Midbrain (tissue), 1 donor: Measurements from ENCODE around the gene PCDHGA4.
"Not testable (repeated sequence)": the region's sequence is repeated elsewhere in the genome, so short reads cannot be mapped to it uniquely, and the experiment has no call there.

ENCODE experiments used
- DNase-seq: peaks from one replicate; lab custom pipeline; 2025; lab: John Stamatoyannopoulos, UW

PCDHGA4 gene

DNA sequence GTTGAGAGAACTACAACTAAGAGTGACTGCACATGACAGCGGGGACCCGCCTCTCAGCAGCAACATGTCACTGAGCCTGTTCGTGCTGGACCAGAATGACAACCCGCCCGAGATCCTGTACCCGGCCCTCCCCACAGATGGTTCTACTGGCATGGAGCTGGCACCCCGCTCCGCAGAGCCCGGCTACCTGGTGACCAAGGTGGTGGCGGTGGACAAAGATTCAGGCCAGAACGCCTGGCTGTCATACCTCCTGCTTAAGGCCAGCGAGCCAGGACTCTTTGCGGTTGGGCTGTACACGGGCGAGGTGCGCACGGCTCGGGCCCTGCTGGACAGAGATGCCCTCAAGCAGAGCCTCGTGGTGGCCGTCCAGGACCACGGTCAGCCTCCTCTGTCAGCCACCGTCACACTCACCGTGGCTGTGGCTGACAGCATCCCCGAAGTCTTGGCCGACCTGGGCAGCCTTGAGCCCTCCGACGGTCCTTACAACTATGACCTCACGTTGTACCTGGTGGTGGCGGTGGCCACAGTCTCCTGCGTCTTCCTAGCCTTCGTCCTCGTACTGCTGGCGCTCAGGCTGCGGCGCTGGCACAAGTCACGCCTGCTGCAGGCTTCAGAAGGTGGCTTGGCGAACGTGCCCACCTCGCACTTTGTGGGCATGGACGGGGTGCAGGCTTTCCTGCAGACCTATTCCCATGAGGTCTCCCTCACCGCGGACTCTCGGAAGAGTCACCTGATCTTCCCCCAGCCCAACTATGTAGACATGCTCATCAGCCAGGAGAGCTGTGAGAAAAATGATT, 29.8 kb downstream of the PCDHGA4 start:
- DNase-seq, result no peak

GRCh38 chr5:141387557-141388311, 32.9 kb downstream of the PCDHGA4 start, which contains the start of gene PCDHGB4:
Gene PCDHGB4 (plus strand): TSS chr5:141387698. CDS start chr5:141387885, 187 bp downstream.
- DNase-seq, result not testable (repeated sequence)

DNA sequence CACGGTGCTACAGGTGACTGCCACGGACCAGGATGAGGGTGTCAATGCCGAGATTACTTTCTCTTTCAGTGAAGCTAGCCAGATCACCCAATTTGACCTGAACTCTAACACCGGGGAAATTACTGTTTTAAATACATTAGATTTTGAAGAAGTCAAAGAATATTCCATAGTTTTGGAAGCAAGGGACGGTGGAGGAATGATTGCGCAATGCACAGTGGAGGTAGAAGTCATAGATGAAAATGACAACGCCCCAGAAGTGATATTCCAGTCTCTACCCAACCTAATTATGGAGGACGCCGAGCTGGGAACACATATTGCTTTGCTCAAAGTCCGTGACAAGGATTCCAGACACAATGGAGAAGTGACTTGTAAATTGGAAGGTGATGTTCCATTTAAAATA, 33.8 kb downstream of the PCDHGA4 start:
- DNase-seq, result no peak

- DNase-seq, result no peak
Observed at GRCh38 chr5:141389153-141390042, 34.6 kb downstream of the PCDHGA4 start.

GRCh38 chr5:141392429-141393198, 37.8 kb downstream of the PCDHGA4 start, which contains the start of gene PCDHGA8:
Gene PCDHGA8 (plus strand): TSS chr5:141392633. CDS start chr5:141392814, 181 bp downstream.
- no peak for DNase-seq

DNA sequence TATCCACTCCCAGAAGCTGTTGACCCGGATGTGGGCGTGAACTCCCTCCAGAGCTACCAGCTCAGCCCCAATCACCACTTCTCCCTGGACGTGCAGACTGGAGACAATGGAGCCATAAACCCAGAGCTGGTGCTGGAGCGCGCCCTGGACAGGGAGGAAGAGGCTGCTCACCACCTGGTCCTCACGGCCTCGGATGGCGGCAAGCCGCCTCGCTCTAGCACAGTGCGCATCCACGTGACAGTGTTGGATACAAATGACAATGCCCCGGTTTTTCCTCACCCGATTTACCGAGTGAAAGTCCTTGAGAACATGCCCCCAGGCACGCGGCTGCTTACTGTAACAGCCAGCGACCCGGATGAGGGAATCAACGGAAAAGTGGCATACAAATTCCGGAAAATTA, 38.4 kb downstream of the PCDHGA4 start:
- DNase-seq, result no peak

GRCh38 chr5:141394401-141395187, 39.8 kb downstream of the PCDHGA4 start:
- not testable (repeated sequence) for DNase-seq

GRCh38 chr5:141397756-141398551, 43.1 kb downstream of the PCDHGA4 start, which contains the start of gene PCDHGB5:
Gene PCDHGB5 (plus strand): TSS chr5:141397947. CDS start chr5:141398128, 181 bp downstream.
- DNase-seq, result not testable (repeated sequence)

DNA sequence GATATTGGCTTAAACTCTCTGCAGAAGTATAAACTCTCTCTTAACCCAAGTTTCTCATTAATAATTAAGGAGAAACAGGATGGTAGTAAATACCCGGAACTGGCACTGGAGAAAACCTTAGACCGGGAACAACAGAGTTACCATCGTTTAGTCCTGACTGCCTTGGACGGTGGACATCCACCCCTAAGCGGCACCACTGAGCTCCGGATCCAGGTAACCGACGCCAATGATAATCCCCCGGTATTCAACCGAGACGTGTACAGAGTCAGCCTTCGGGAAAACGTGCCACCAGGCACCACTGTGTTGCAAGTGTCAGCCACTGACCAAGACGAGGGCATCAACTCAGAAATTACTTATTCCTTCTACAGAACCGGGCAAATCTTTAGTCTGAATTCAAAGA, 43.8 kb downstream of the PCDHGA4 start:
- no peak for DNase-seq

DNA sequence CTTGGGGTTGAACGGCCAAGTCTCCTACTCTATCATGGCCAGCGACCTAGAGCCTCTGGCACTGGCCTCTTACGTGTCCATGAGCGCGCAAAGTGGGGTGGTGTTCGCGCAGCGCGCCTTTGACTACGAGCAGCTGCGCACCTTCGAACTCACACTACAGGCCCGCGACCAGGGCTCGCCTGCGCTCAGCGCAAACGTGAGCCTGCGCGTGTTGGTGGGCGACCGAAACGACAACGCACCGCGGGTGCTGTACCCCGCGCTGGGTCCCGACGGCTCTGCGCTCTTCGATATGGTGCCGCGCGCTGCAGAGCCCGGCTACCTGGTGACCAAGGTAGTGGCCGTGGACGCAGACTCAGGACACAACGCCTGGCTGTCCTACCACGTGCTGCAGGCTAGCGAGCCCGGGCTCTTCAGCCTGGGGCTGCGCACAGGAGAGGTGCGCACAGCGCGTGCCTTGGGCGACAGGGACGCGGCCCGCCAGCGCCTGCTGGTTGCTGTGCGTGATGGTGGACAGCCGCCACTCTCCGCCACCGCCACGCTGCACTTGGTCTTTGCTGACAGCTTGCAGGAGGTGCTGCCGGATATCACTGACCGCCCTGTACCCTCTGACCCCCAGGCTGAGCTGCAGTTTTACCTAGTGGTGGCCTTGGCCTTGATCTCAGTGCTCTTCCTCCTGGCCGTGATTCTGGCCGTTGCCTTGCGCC, 44.9 kb downstream of the PCDHGA4 start:
- DNase-seq, result no peak

GRCh38 chr5:141402553-141403243, 47.9 kb downstream of the PCDHGA4 start, which contains the start of gene PCDHGA9:
Gene PCDHGA9 (plus strand): TSS chr5:141402778. CDS start chr5:141402953, 175 bp downstream.
- no peak for DNase-seq

GRCh38 chr5:141403387-141403786, 48.6 kb downstream of the PCDHGA4 start:
- DNase-seq, result no peak
